ENCODE results near the gene TPMT. TPM values are rescaled to one million over a fixed set of nuclear protein-coding genes. Genes with fewer than 3 reads are reported as not detected.

TPMT gene
- total RNA-seq, 1 donor from 2014 or later = 8.0 TPM

DNA sequence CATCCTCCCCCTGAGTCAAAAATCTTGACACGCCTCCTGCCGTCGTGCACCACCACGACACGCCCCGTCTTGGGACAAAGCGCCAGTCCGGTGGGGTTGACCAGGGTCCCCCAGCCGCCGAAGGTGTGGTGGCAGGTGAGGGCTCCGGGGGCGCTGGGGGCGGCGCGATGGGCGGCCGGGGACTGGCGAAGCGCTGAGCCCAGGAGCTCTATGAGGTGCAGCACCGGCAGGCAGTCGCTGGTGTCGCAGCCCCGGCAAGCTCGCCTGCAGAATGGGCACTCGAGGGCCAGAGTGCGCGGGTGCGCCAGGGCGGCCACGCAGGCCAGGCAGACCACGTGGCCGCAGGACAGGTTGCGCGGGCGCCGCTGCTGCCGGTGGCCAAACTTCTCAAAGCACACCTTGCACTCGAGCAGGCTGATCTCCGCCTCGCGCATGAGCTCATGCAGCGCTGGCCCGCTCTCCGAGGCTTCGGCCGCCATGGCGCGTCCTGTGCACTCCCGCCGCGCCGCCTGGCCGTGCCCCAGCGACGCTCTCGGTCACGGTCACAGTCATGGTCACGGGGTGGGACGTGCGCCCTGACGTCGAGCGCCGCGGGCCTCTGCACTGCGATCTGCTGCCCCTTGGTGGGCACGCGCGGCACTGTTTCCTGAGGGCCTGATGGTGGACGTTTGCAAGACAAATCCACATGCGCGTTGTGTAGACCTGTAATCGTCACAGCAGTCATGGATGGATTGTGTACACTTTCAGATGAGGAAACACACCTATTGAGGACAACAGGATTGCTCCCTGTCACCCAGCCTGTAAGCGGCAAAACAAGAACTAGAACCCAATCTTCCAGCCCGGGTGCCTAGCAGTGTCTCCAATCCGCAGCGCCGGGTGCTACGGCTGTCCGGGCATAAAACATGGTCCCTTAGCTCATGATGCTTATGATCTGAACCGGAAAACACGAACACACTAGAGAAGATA, 32.5 kb downstream of the TPMT start, which contains the start of gene NHLRC1:
Gene NHLRC1, minus strand, starts transcription at position 550 of the 966 bp plus-strand sequence. Its CDS starts 71 bp downstream, at position 479.
- Mint-ChIP-seq H3K9me3 (no peaks in the 10 kb centered on the region), H3K4me3 (peak within 1 kb of the TSS; percentile 62), H3K27me3 (ENCODE audit: low read depth) (no peaks in the 10 kb centered on the region)

DNA sequence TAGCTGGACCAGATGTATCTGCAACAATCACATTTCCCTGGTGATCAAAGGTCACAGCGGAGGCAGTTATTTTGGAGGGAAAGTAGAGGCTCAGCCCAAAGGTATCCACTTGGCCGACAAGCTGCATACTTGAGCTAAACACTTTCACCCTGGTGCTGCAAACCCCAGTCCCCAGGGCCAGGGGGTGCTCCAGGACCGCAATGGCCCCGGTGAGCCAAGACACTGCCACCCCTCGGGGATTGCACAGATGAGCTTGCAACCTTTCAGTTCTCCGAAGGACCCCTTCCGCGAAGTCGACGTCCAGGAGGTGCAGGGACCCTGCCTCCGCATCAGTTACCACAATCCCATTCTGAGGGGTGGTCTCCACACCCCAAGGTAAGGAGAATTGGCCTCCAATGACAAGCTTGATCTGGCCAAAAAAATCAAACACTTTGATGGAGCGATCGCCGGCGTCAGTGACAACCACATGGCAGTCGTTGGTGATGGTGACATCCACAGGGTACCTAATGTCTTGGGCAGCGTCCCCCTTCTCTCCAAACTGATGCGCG, 33.2 kb downstream of the TPMT start:
- no peak overlapping the region for H3K27ac Mint-ChIP-seq

More for the DNA sequence above, 32.5 kb downstream of the TPMT start, which contains the start of gene NHLRC1:
- Mint-ChIP-seq H3K27ac (peak within 1 kb of the TSS; percentile 18), H3K4me1 (peaks cover 8% of the 10 kb centered on the region), H3K36me3 (no peaks in the 10 kb centered on the region)
- TF ChIP-seq CTCF (IDR thresholded peaks at IDR 0.05; ENCODE audit: unreplicated experiment) = peak; percentile 84
- peak; percentile 71 to 81 for DNase-seq (ENCODE audit: low spot score in 2 of 2, unreplicated experiment in 2 of 2)

GRCh38 chr6:18119236-18119635, 35.6 kb downstream of the TPMT start:
- Mint-ChIP-seq H3K4me3 (no peak overlapping the region), H3K36me3 (no peaks in the 10 kb centered on the region), H3K27me3 (ENCODE audit: low read depth) (no peaks in the 10 kb centered on the region), H3K9me3 (no peaks in the 10 kb centered on the region), H3K4me1 (peaks cover 8% of the 10 kb centered on the region), H3K27ac (no peak overlapping the region)
- no peak for DNase-seq (ENCODE audit: low spot score in 2 of 2, unreplicated experiment in 2 of 2)
- no peak for TF ChIP-seq CTCF (IDR thresholded peaks at IDR 0.05; ENCODE audit: unreplicated experiment)

More for the DNA sequence above, 33.2 kb downstream of the TPMT start:
- TF ChIP-seq CTCF (IDR thresholded peaks at IDR 0.05; ENCODE audit: unreplicated experiment) = no peak
- peak overlapping the region; percentile 42 for H3K4me3 Mint-ChIP-seq
- DNase-seq (ENCODE audit: low spot score in 2 of 2, unreplicated experiment in 2 of 2) = no peak
- H3K27me3 Mint-ChIP-seq (ENCODE audit: low read depth) = no peaks in the 10 kb centered on the region
- no peaks in the 10 kb centered on the region for H3K36me3 Mint-ChIP-seq
- peaks cover 8% of the 10 kb centered on the region for H3K4me1 Mint-ChIP-seq
- no peaks in the 10 kb centered on the region for H3K9me3 Mint-ChIP-seq

DNA sequence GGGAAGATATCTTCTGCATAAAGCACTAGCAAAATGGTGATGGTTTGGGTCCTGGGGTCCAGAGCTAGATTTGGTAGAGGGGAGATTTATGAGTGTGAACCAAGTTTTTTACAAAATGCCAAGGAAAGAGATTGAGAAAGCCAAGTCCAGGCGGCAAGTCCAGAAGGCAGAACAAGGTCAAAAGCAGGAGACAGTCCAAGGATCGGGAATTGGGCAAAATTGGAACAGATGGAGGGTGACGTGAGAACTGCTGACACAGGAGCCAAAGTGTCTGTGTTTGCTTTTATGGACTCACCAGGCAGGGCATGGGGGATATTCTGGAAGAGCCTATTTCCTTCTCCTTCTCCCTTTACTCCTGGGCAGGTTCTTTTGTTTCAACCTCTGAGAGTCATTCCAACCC, 36.5 kb downstream of the TPMT start:
- Mint-ChIP-seq H3K36me3 (no peaks in the 10 kb centered on the region), H3K9me3 (no peaks in the 10 kb centered on the region), H3K4me1 (peaks cover 8% of the 10 kb centered on the region), H3K4me3 (no peak overlapping the region), H3K27me3 (ENCODE audit: low read depth) (no peaks in the 10 kb centered on the region), H3K27ac (no peak overlapping the region)
- TF ChIP-seq CTCF (IDR thresholded peaks at IDR 0.05; ENCODE audit: unreplicated experiment) = no peak
- DNase-seq (ENCODE audit: low spot score in 2 of 2, unreplicated experiment in 2 of 2) = no peak

- no peak overlapping the region for H3K4me3 Mint-ChIP-seq
- TF ChIP-seq CTCF (IDR thresholded peaks at IDR 0.05; ENCODE audit: unreplicated experiment) = no peak
- H3K4me1 Mint-ChIP-seq = peaks cover 1% of the 10 kb centered on the region
- H3K36me3 Mint-ChIP-seq = no peaks in the 10 kb centered on the region
- no peaks in the 10 kb centered on the region for H3K27me3 Mint-ChIP-seq (ENCODE audit: low read depth)
- DNase-seq (ENCODE audit: low spot score in 2 of 2, unreplicated experiment in 2 of 2) = no peak
- no peaks in the 10 kb centered on the region for H3K9me3 Mint-ChIP-seq
- no peak overlapping the region for H3K27ac Mint-ChIP-seq
Measured at GRCh38 chr6:18117136-18117535, 37.7 kb downstream of the TPMT start.
